Measurements from ENCODE around the gene LRRN4CL.

- TF ChIP-seq CTCF (IDR thresholded peaks at IDR 0.05) (no peak), POLR2AphosphoS5 (IDR thresholded peaks at IDR 0.05) (no peak), POLR2A (IDR thresholded peaks at IDR 0.05; ENCODE audit: low read depth) (no peak)
These were observed 32.4 kb downstream of the LRRN4CL start for GRCh38 chr11:62656796-62657429.
